Ovary (tissue), 9 donors: ENCODE results near the gene PSME4. TPM values are rescaled to one million over a fixed set of nuclear protein-coding genes. Genes with fewer than 3 reads are reported as not detected.

Experiments
- DNase-seq, 5 donors: peaks; one replicate each; pipeline ENCODE4 v3.0.0-alpha.2; 2019 to 2020
- H3K27ac ChIP-seq, 2 donors: fragments of 200-600 bp; one replicate each; pipeline versions ENCODE4 v1.5.1 to v1.8.0; 2019 to 2022
- H3K27me3 ChIP-seq: fragments of 200-600 bp; one replicate; pipeline ENCODE4 v1.8.0; 2022
- H3K36me3 ChIP-seq: fragments of 200-600 bp; sonication (generic); one replicate; pipeline ENCODE4 v1.5.1; 2019
- H3K4me1 ChIP-seq: one replicate; pipeline ENCODE4 v1.8.1; 2013; ENCODE audit warnings: mild to moderate bottlenecking, moderate library complexity; ENCODE audit not compliant: insufficient read depth
- H3K4me3 ChIP-seq: fragments of 200-600 bp; sonication (generic); one replicate; pipeline ENCODE4 v1.5.1; 2017
- H3K9me3 ChIP-seq, 2 donors: fragments of 200-600 bp in 1 of 2; sonication (generic) in 1 of 2; one replicate each; pipeline versions ENCODE4 v1.5.1 to v1.8.1; 2013 to 2019; ENCODE audit warnings: mild to moderate bottlenecking in 1 of 2, moderate library complexity in 1 of 2
- CTCF ChIP-seq, 3 donors: fragments of 450-650 bp in 2 of 3; fragments of 200-600 bp in 1 of 3; IDR thresholded peaks; one replicate each; pipeline versions ENCODE4 v1.5.1 to v1.8.0; 2016 to 2022; ENCODE audit warnings: antibody characterized with exemption in 3 of 3, mild to moderate bottlenecking in 1 of 3
- EP300 ChIP-seq: sonication (generic); formaldehyde crosslinking; IDR thresholded peaks from one replicate; pipeline ENCODE4 v1.6.1; 2017; ENCODE audit warnings: antibody characterized with exemption
- POLR2A ChIP-seq: fragments of 450-650 bp; IDR thresholded peaks from one replicate; pipeline ENCODE4 v1.6.1; 2017; ENCODE audit warnings: antibody characterized with exemption, mild to moderate bottlenecking, moderate library complexity
- WGBS, 3 donors: extraction: QIAGEN DNeasy Blood & Tissue Kit in 1 of 3; methylation state at CpG; one replicate each; pipeline versions ENCODE4 v1.1.5 to v1.1.7; 2013 to 2017; 5-methylcytosine and 5-hydroxymethylcytosine counted together
- intact Hi-C, 4 donors: fragments of 100-400 bp; cut with DNase I; formaldehyde crosslinking; loops; one replicate each; pipeline versions ENCODE4 v1.11.0 to v1.15.1; 2022 to 2023
- polyA plus RNA-seq, 2 donors: library from polyadenylated mRNA; stranded (reverse); fragments of 200-250 nt in 1 of 2; fragments of 350-450 nt in 1 of 2; fragmentation: Illumina TruSeq in 1 of 2; extraction: RNeasy Lipid Tissue Mini Kit (QIAGEN cat#74804) in 1 of 2; gene quantifications; one replicate each; pipeline ENCODE4 v1.2.3, GENCODE V29; 2013 to 2014
- total RNA-seq, 7 donors: library from RNA; depleted of rRNA in 2 of 7; stranded (reverse); fragments of >200 nt in 2 of 7; fragmentation: NEBNext Ultra II Directional in 3 of 7; extraction: Animal tissue kit (Norgen Biotek cat#: 25700) in 3 of 7; gene quantifications; one replicate each; pipeline versions ENCODE4 v1.1.0 to v1.2.4, GENCODE V29; 2016 to 2023
- donor health status: DM: no; HTN: no; CAD: no; lungs with moderate emphysema.
- donor health status: DM: no; HTN: no; CAD: no.
- donor health status: Bipolar disorder and iron deficiency.
- donor health status: DM: yes; HTN: yes; CAD: no.
- donor health status: DM: no; HTN: no; CAD: no.
- donor health status: DM: yes; HTN: yes; CAD: no.

Gene PSME4
- total and polyA plus RNA-seq, 9 donors = 12.8 to 52.1 (median 32.3) TPM

- Histone ChIP-seq H3K4me1 (peaks cover 4% of the 10 kb centered on the region), H3K27ac (no peak overlapping the region), H3K9me3 (no peaks in the 10 kb centered on the region), H3K36me3 (no peaks in the 10 kb centered on the region), H3K4me3 (no peak overlapping the region), H3K27me3 (no peaks in the 10 kb centered on the region)
- 85 to 92% (median 91%) methylated on average over 11 of the region's 11 CpGs for WGBS, 3 donors
- intact Hi-C loops = no loop called here
- TF ChIP-seq CTCF (IDR thresholded peaks at IDR 0.05) (no peak), POLR2A (no peak), EP300 (no peak)
- no peak for DNase-seq
These were observed 41.8 kb upstream of the PSME4 start for GRCh38 chr2:54012538-54013141.

GRCh38 chr2:54009549-54009948 lies 38.8 kb upstream of the PSME4 start:
- Histone ChIP-seq H3K4me3 (no peak overlapping the region), H3K4me1 (no peaks in the 10 kb centered on the region), H3K27ac (no peak overlapping the region), H3K27me3 (no peaks in the 10 kb centered on the region), H3K36me3 (no peaks in the 10 kb centered on the region), H3K9me3 (no peaks in the 10 kb centered on the region)
- WGBS, 3 donors = 40 to 47% (median 45%) methylated on average over 1 of the region's 1 CpG
- DNase-seq = no peak
- TF ChIP-seq POLR2A (no peak), CTCF (IDR thresholded peaks at IDR 0.05) (no peak), EP300 (no peak)
- intact Hi-C loops = no loop called here

DNA sequence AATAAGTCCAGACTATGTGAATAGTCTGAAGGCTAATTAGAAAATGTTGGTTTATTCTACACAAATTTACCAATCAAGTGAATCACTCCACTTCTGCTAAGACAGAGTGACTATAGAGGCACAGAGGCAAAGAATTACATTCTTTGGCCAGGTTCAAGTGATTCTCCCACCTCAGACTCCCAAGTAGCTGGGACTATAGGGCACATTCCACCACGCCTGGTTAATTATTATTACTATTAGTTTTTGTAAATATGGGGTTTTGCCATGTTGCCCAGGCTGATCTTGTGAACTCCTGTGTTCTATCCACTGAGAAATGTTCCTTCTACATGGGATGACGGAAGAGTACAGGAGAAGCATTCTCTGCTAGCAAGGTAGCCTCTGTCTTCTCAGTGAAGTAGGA lies 37.6 kb upstream of the PSME4 start:
- no peak overlapping the region for H3K27ac ChIP-seq
- H3K27me3 ChIP-seq = no peaks in the 10 kb centered on the region
- H3K9me3 ChIP-seq = no peaks in the 10 kb centered on the region
- no peak for DNase-seq
- H3K4me3 ChIP-seq = no peak overlapping the region
- no peak for TF ChIP-seq POLR2A
- no peak for TF ChIP-seq EP300
- no peak for TF ChIP-seq CTCF (IDR thresholded peaks at IDR 0.05)
- no peaks in the 10 kb centered on the region for H3K36me3 ChIP-seq
- intact Hi-C loops = no loop called here
- 81 to 98% (median 95%) methylated on average over 2 of the region's 2 CpGs for WGBS, 3 donors
- H3K4me1 ChIP-seq = no peaks in the 10 kb centered on the region

DNA sequence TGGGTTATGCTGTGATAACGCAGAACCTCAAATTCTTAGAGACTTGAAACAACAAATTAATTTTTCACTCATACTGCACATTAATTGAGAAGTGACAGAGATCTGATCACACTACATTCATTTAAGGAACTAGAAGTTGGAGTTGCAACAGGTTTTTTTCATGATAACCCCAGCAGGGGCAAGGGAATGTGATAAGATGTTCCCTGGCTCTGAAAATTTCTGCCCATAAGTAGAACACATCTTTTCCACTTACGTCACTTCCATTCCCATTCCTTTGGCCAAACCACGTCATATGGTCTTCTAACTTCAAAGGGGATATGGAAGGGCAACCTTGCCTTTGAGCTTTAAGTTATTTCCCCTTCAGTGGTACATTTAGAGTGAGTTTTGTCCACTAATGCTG lies 29.7 kb upstream of the PSME4 start:
- 92 to 95% (median 93%) methylated on average over 3 of the region's 3 CpGs for WGBS, 3 donors
- Histone ChIP-seq H3K4me1 (peaks cover 2% of the 10 kb centered on the region), H3K4me3 (no peak overlapping the region), H3K27me3 (no peaks in the 10 kb centered on the region), H3K36me3 (no peaks in the 10 kb centered on the region), H3K9me3 (no peaks in the 10 kb centered on the region), H3K27ac (no peak overlapping the region)
- no peak for TF ChIP-seq CTCF (IDR thresholded peaks at IDR 0.05)
- TF ChIP-seq EP300 = no peak
- TF ChIP-seq POLR2A = no peak
- intact Hi-C loops = no loop called here
- no peak for DNase-seq
